PC-3 (cell line): ENCODE measurements around the gene URB1. TPM values are rescaled to one million over a fixed set of nuclear protein-coding genes. Genes with fewer than 3 reads are reported as not detected.

Source experiments
- ATAC-seq: fragments of 200-7000 bp; cut with Tn5 transposase; 2 replicates; pipeline ENCODE4 v1.9.1; 2020; ENCODE audit warnings: mild to moderate bottlenecking, moderate library complexity
- BruUV-seq: library from RNA; stranded (reverse); fragments of 400-500 nt; replicated peaks from 2 replicates; lab custom pipeline; 2021; lab: Mats Ljungman, UMichigan
- CTCF ChIA-PET: fragments of 300-600 bp; sonication (Branson Sonifier 250); formaldehyde crosslinking; loops from one replicate; lab custom pipeline; 2022; ENCODE audit warnings: antibody characterized with exemption; lab: Charles Lee
- POLR2A ChIA-PET: fragments of 300-600 bp; sonication (Branson Sonifier 250); formaldehyde crosslinking; loops from one replicate; lab custom pipeline; 2022; ENCODE audit warnings: antibody characterized with exemption; ENCODE audit not compliant: unreplicated experiment; lab: Charles Lee
- DNase-seq: peaks from one replicate; pipeline ENCODE4 v3.0.0-alpha.2; 2015
- H2AFZ ChIP-seq: fragments of 300-600 bp; sonication (generic); 2 replicates; pipeline ENCODE4 v1.6.0; 2016; ENCODE audit warnings: antibody characterized with exemption, low read length
- H3F3A ChIP-seq: fragments of 300-600 bp; sonication (generic); one replicate; pipeline ENCODE4 v1.6.0; 2017; ENCODE audit warnings: antibody characterized with exemption, low read length, control low read depth, mild to moderate bottlenecking; ENCODE audit not compliant: unreplicated experiment
- H3K27ac ChIP-seq: fragments of 300-600 bp; sonication (generic); 2 replicates; pipeline ENCODE4 v1.5.1; 2016; ENCODE audit warnings: mild to moderate bottlenecking, low read length
- H3K27me3 ChIP-seq: fragments of 300-600 bp; sonication (generic); 2 replicates; pipeline ENCODE4 v1.6.1; 2016; ENCODE audit warnings: low read length, mixed read lengths
- H3K36me3 ChIP-seq: fragments of 300-600 bp; sonication (generic); 2 replicates; pipeline ENCODE4 v1.6.1; 2016; ENCODE audit warnings: low read depth, mixed run types, low read length, mixed read lengths
- H3K4me1 ChIP-seq: fragments of 300-600 bp; sonication (generic); 2 replicates; pipeline ENCODE4 v1.5.1; 2016; ENCODE audit warnings: low read length; ENCODE audit not compliant: insufficient read depth
- H3K4me2 ChIP-seq: fragments of 300-600 bp; sonication (generic); 2 replicates; pipeline ENCODE4 v1.6.0; 2016; ENCODE audit warnings: low read length
- H3K4me3 ChIP-seq: fragments of 300-600 bp; sonication (generic); 2 replicates; pipeline ENCODE4 v1.5.1; 2016; ENCODE audit warnings: mild to moderate bottlenecking, low read length, mixed read lengths
- H3K79me2 ChIP-seq: fragments of 300-600 bp; sonication (generic); 2 replicates; pipeline ENCODE4 v1.6.1; 2017; ENCODE audit warnings: low read length, mixed read lengths
- H3K9ac ChIP-seq: fragments of 300-600 bp; sonication (generic); 2 replicates; pipeline ENCODE4 v1.6.0; 2016; ENCODE audit warnings: mild to moderate bottlenecking, low read length
- H3K9me2 ChIP-seq: fragments of 300-600 bp; sonication (generic); replicated peaks from 2 replicates; pipeline ENCODE4 v1.6.1; 2016; ENCODE audit warnings: mixed run types, low read length, mixed read lengths
- H3K9me3 ChIP-seq: fragments of 300-600 bp; sonication (generic); 2 replicates; pipeline ENCODE4 v1.6.1; 2016; ENCODE audit warnings: low read length, mixed read lengths
- H4K20me1 ChIP-seq: fragments of 300-600 bp; sonication (generic); 2 replicates; pipeline ENCODE4 v1.6.1; 2016; ENCODE audit warnings: low read length, mixed read lengths
- EZH2 ChIP-seq: fragments of 300-600 bp; sonication (generic); IDR thresholded peaks from one replicate; pipeline ENCODE4 v1.6.1; 2017; ENCODE audit warnings: antibody characterized with exemption, mild to moderate bottlenecking, low read length; ENCODE audit not compliant: unreplicated experiment
- EZH2phosphoT487 ChIP-seq: fragments of 300-600 bp; sonication (generic); IDR thresholded peaks from 2 replicates; pipeline ENCODE4 v1.6.1; 2018; ENCODE audit warnings: mild to moderate bottlenecking, antibody characterized with exemption, low read length, borderline replicate concordance
- intact Hi-C: fragments of 100-400 bp; cut with micrococcal nuclease; formaldehyde crosslinking; loops from 2 replicates; pipeline ENCODE4 v1.9.0; 2023
- total RNA-seq: library from RNA; depleted of rRNA; stranded (reverse); fragments of >200 nt; gene quantifications from 2 replicates; pipeline ENCODE4 v1.2.3, GENCODE V29; 2014
- TF ChIP-seq, protein P1 (sequence below): fragments of 300-600 bp; sonication (generic); conservative IDR thresholded peaks from 2 replicates; pipeline ENCODE4 v1.5.1; 2017; ENCODE audit warnings: antibody characterized with exemption, low read depth, mild to moderate bottlenecking, low read length

The URB1 gene
- total RNA-seq, 1 experiment from 2014 or later: 27.8 TPM

DNA sequence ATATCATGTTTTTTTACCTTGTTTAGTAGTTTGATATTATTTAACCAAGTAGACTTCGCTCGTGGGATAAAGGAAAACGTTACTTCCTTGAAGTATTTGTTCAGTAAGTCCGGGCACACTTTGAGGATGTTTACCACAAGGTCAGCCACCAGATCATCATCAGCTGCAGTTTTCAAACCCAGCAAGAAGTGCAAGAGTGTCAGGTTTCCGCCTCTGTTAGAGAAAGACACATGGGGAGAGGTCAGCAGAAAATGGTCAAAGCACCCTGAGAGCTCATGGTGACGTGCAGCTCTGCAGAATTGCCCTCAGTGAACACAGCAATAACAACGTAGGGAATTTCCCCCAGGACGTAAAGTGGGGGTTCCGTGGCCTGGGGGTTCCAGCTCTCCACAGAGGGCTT, 24.4 kb downstream of the URB1 start:
- H3K79me2 ChIP-seq: peaks cover 18% of the 10 kb centered on the region
- H3F3A ChIP-seq: no peaks in the 10 kb centered on the region
- ChIA-PET POLR2A (no interaction called here), CTCF (no interaction called here)
- no peaks in the 10 kb centered on the region for H4K20me1 ChIP-seq
- H3K4me2 ChIP-seq: no peak overlapping the region
- H3K4me3 ChIP-seq: no peak overlapping the region
- no peak for DNase-seq
- no peak overlapping the region for H3K9ac ChIP-seq
- H3K27me3 ChIP-seq: no peaks in the 10 kb centered on the region
- no peak overlapping the region for H3K27ac ChIP-seq
- no TSS peak for BruUV-seq
- H2AFZ ChIP-seq: no peak overlapping the region
- intact Hi-C loops: no loop called here
- no peak for ATAC-seq
- no peaks in the 10 kb centered on the region for H3K9me3 ChIP-seq
- peaks cover 80% of the 10 kb centered on the region for H3K36me3 ChIP-seq
- TF ChIP-seq EZH2phosphoT487 (no peak), EZH2 (no peak)
- TF ChIP-seq, protein P1, sequence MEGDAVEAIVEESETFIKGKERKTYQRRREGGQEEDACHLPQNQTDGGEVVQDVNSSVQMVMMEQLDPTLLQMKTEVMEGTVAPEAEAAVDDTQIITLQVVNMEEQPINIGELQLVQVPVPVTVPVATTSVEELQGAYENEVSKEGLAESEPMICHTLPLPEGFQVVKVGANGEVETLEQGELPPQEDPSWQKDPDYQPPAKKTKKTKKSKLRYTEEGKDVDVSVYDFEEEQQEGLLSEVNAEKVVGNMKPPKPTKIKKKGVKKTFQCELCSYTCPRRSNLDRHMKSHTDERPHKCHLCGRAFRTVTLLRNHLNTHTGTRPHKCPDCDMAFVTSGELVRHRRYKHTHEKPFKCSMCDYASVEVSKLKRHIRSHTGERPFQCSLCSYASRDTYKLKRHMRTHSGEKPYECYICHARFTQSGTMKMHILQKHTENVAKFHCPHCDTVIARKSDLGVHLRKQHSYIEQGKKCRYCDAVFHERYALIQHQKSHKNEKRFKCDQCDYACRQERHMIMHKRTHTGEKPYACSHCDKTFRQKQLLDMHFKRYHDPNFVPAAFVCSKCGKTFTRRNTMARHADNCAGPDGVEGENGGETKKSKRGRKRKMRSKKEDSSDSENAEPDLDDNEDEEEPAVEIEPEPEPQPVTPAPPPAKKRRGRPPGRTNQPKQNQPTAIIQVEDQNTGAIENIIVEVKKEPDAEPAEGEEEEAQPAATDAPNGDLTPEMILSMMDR: no peak
- peaks cover 20% of the 10 kb centered on the region for H3K4me1 ChIP-seq
- no peaks in the 10 kb centered on the region for H3K9me2 ChIP-seq

GRCh38 chr21:32367158-32367557, 25.7 kb downstream of the URB1 start:
- CTCF ChIA-PET: no interaction called here
- H3K9me2 ChIP-seq: no peaks in the 10 kb centered on the region
- H3K4me2 ChIP-seq: no peak overlapping the region
- H3K9ac ChIP-seq: no peak overlapping the region
- peaks cover 13% of the 10 kb centered on the region for H3K79me2 ChIP-seq
- no TSS peak for BruUV-seq
- H3K4me3 ChIP-seq: no peak overlapping the region
- DNase-seq (no peak), ATAC-seq (no peak)
- H3K4me1 ChIP-seq: peaks cover 10% of the 10 kb centered on the region
- no peaks in the 10 kb centered on the region for H3K9me3 ChIP-seq
- POLR2A ChIA-PET: no interaction called here
- no peaks in the 10 kb centered on the region for H3F3A ChIP-seq
- no peak for TF ChIP-seq EZH2phosphoT487
- TF ChIP-seq, protein P1: no peak
- no peak for TF ChIP-seq EZH2
- intact Hi-C loops: no loop called here
- no peaks in the 10 kb centered on the region for H3K27me3 ChIP-seq
- no peak overlapping the region for H2AFZ ChIP-seq
- H3K27ac ChIP-seq: no peak overlapping the region
- H4K20me1 ChIP-seq: no peaks in the 10 kb centered on the region
- H3K36me3 ChIP-seq: peaks cover 82% of the 10 kb centered on the region

GRCh38 chr21:32366191-32366590, 26.6 kb downstream of the URB1 start:
- Histone ChIP-seq H4K20me1 (no peaks in the 10 kb centered on the region), H3K4me2 (no peak overlapping the region), H3F3A (no peaks in the 10 kb centered on the region), H3K9me3 (no peaks in the 10 kb centered on the region), H3K27ac (no peak overlapping the region), H3K9me2 (no peaks in the 10 kb centered on the region), H3K79me2 (peaks cover 9% of the 10 kb centered on the region), H3K4me1 (no peaks in the 10 kb centered on the region; the same call in 1 of the 2 replicates), H3K4me3 (no peak overlapping the region), H3K9ac (no peak overlapping the region), H3K27me3 (no peaks in the 10 kb centered on the region), H3K36me3 (peaks cover 84% of the 10 kb centered on the region), H2AFZ (no peak overlapping the region)
- BruUV-seq: no TSS peak
- TF ChIP-seq, protein P1: no peak
- TF ChIP-seq EZH2phosphoT487 (no peak), EZH2 (no peak)
- ChIA-PET POLR2A (no interaction called here), CTCF (no interaction called here)
- no peak for ATAC-seq
- intact Hi-C loops: no loop called here
- no peak for DNase-seq
